Stimulated activated memory B cell treated with anti-CD40 and anti-IgM and Interleukin-4, amounts not matched to agents 10 μg/mL and 1 μg/mL and 100 μg/mL, for 72 hours (primary cell): ENCODE measurements around the gene ECI1.
A peak's percentile ranks its signal among the peaks of the same experiment; 100 is the strongest.
"Not testable (repeated sequence)": the region's sequence is repeated elsewhere in the genome, so short reads cannot be mapped to it uniquely, and the experiment has no call there.

Experiments used
- ATAC-seq: fragments of 150-1000 bp; cut with Tn5 transposase; 2 replicates; pipeline ENCODE4 v1.10.0; 2021
- H3K27ac Mint-ChIP-seq: one replicate; pipeline ENCODE4 v1.8.0; 2022; ENCODE audit warnings: mild to moderate bottlenecking, mixed read lengths
- H3K27me3 Mint-ChIP-seq: one replicate; pipeline ENCODE4 v1.8.0; 2022; ENCODE audit warnings: mixed read lengths
- H3K36me3 Mint-ChIP-seq: one replicate; pipeline ENCODE4 v1.8.0; 2022; ENCODE audit warnings: mixed read lengths
- H3K4me1 Mint-ChIP-seq: one replicate; pipeline ENCODE4 v1.8.0; 2022; ENCODE audit warnings: mixed read lengths
- H3K4me3 Mint-ChIP-seq: one replicate; pipeline ENCODE4 v1.8.0; 2022; ENCODE audit warnings: mild to moderate bottlenecking, moderate library complexity, mixed read lengths
- H3K9me3 Mint-ChIP-seq: one replicate; pipeline ENCODE4 v1.8.0; 2022; ENCODE audit warnings: mixed read lengths

ECI1 gene

DNA sequence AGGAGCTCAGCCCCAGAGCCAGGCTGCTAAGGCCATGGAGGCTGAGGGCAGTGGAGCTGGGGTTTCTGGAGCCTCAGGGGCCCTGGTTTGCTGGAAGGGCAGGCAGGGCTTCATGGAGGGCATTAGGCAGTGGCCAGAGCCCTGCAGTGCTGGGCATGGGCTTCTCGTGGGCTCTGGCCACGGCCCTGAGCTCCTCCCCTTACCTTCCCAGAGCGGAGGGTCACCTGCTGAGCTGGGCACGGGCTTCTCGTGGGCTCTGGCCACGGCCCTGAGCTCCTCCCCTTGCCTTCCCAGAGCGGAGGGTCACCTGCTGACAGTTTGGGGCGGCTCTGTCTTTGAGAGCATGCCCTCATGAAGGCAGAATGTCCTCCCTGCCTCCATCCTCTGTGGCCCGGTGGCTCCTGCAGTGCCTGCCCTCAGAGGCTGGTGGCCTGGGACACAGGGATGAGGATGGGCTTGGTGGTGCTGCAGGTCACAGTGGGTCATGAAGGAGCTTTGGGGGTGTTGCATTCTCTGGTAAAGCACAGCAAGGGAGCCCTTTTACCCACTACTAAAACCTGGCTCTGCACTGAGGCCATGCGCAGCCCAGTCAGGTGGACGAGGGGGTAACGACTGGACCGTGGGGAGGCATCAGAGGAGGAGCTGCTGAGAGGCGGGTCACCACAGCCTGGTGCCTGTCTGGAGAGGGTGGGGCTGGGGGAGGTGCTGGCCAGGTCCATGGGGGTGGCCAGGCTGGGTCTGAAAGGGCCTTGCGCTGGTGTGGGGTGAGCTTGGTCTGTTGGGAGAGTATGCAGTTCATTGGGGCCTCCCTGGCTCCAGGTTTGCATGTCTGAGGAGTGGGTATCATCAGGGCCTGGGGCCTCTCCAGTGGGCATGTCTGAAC, 19.4 kb upstream of the ECI1 start:
- no peak overlapping the region for H3K27ac Mint-ChIP-seq
- no peak for ATAC-seq
- no peak overlapping the region for H3K4me3 Mint-ChIP-seq
- H3K4me1 Mint-ChIP-seq = peaks cover 48% of the 10 kb centered on the region
- H3K36me3 Mint-ChIP-seq = peaks cover 5% of the 10 kb centered on the region
- H3K27me3 Mint-ChIP-seq = no peaks in the 10 kb centered on the region
- no peaks in the 10 kb centered on the region for H3K9me3 Mint-ChIP-seq

GRCh38 chr16:2270070-2270462, 18.7 kb upstream of the ECI1 start:
- Mint-ChIP-seq H3K27me3 (no peaks in the 10 kb centered on the region), H3K27ac (no peak overlapping the region), H3K4me1 (peaks cover 56% of the 10 kb centered on the region), H3K4me3 (peak overlapping the region; percentile 90), H3K9me3 (no peaks in the 10 kb centered on the region), H3K36me3 (peaks cover 5% of the 10 kb centered on the region)
- ATAC-seq = no peak

DNA sequence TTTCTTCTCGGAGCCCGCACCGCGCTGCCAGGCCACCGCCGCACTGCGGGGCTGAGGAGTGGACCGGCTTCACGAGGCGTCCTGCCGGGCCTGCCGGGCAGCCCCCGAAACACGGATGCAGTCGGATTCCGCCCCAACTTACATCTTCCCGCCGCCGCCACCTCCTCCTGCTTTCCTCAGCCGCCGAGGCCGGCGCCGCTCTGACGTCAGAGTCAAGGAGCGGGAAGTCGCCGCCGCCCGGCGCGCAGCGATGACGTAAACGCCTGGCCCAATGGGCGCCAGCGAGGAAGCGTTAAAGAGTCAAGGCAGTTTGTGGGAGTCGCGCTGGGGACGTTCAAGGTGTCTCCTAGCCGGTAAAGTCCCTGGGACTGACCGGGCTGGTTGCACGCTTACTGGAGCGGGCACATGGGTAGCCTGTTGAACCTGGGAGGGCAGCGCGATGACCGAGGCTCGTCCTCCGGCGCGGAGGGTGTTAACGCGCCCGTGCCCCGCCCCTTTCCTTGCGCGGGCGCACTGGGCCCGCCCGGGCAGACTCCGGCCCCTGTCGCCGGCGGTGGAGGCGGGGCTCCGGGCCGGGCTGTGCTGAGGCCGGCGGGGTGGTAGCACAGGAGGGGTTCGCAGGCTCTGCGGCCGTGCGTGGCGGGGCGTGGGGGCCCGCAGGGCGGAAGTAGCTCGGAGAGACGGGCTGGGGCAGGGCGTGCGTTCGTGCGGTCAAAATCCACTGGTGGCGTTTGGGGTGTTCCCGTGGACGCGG, 16.7 kb upstream of the ECI1 start, which contains the start of gene RNPS1:
Gene RNPS1 (minus strand): TSS at position 214 of the 754 bp plus-strand sequence. CDS start 3,483 bp downstream, outside the sequence.
- Mint-ChIP-seq H3K27ac (peak within 1 kb of the TSS; percentile 100), H3K27me3 (no peaks in the 10 kb centered on the region), H3K4me1 (peaks cover 66% of the 10 kb centered on the region), H3K9me3 (no peaks in the 10 kb centered on the region), H3K36me3 (peaks cover 4% of the 10 kb centered on the region), H3K4me3 (peak within 1 kb of the TSS; percentile 90)
- peak; percentile 96 for ATAC-seq

- Mint-ChIP-seq H3K27ac (peak overlapping the region; percentile 100), H3K4me1 (peaks cover 61% of the 10 kb centered on the region), H3K4me3 (peak overlapping the region; percentile 90)
- not testable (repeated sequence) for H3K36me3 Mint-ChIP-seq, H3K27me3 Mint-ChIP-seq, H3K9me3 Mint-ChIP-seq
- ATAC-seq = peak; percentile 83
Observed at GRCh38 chr16:2267505-2267912, 16.1 kb upstream of the ECI1 start.

- peak overlapping the region; percentile 90 for H3K4me3 Mint-ChIP-seq
- H3K9me3 Mint-ChIP-seq, H3K27me3 Mint-ChIP-seq, ATAC-seq: not testable (repeated sequence)
- peaks cover 60% of the 10 kb centered on the region for H3K4me1 Mint-ChIP-seq
- peaks cover 16% of the 10 kb centered on the region for H3K36me3 Mint-ChIP-seq
- peak overlapping the region; percentile 100 for H3K27ac Mint-ChIP-seq
Observed at GRCh38 chr16:2266887-2267286, 15.5 kb upstream of the ECI1 start.

- H3K9me3 Mint-ChIP-seq, ATAC-seq, H3K4me3 Mint-ChIP-seq, H3K27ac Mint-ChIP-seq, H3K27me3 Mint-ChIP-seq: not testable (repeated sequence)
- H3K4me1 Mint-ChIP-seq = peaks cover 35% of the 10 kb centered on the region
- peaks cover 28% of the 10 kb centered on the region for H3K36me3 Mint-ChIP-seq
Observed at GRCh38 chr16:2263026-2263425, 11.6 kb upstream of the ECI1 start.

DNA sequence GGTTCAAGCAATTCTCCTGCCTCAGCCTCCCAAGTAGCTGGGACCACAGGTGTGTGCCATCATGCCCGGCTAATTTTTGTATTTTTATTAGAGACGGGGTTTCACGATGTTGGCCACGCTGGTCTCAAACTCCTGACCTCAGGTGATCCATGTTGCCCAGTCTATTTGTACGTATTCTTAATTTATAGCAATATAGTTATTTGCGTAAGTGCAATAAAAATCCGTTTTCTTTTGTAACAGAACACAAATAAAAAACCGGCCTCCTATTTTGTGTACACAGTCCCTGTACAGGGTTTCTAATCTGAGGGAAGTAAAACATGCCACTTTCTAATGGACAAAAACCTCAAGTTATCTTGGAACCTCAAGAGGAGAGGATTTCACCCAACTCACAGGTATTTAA, 8.9 kb upstream of the ECI1 start:
- peaks cover 47% of the 10 kb centered on the region for H3K36me3 Mint-ChIP-seq
- no peak overlapping the region for H3K4me3 Mint-ChIP-seq
- no peaks in the 10 kb centered on the region for H3K9me3 Mint-ChIP-seq
- peaks cover 12% of the 10 kb centered on the region for H3K4me1 Mint-ChIP-seq
- no peak overlapping the region for H3K27ac Mint-ChIP-seq
- no peak for ATAC-seq
- H3K27me3 Mint-ChIP-seq = no peaks in the 10 kb centered on the region

DNA sequence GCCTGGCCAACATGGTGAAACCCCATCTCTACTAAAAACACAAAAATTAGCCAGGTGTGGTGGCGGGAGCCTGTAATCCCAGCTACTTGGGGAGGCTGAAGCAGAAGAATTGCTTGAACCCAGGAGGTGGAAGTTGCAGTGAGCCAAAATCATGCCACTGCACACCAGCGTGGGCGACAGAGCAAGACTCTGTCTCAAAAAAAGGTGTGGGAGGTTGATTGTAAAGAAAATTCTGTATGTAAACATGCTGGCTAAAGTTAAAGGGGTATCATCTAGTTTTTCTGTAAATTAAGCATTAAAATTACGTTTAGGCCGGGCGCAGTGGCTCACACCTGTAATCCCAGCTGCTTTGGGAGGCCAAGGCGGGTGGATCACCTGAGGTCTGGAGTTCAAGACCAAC, 7.1 kb upstream of the ECI1 start:
- peaks cover 55% of the 10 kb centered on the region for H3K36me3 Mint-ChIP-seq
- H3K4me1 Mint-ChIP-seq, H3K4me3 Mint-ChIP-seq, H3K27ac Mint-ChIP-seq, H3K27me3 Mint-ChIP-seq, H3K9me3 Mint-ChIP-seq, ATAC-seq: not testable (repeated sequence)

GRCh38 chr16:2257726-2258125, 6.3 kb upstream of the ECI1 start:
- no peak overlapping the region for H3K27ac Mint-ChIP-seq
- H3K4me1 Mint-ChIP-seq = peaks cover 12% of the 10 kb centered on the region
- no peaks in the 10 kb centered on the region for H3K27me3 Mint-ChIP-seq
- ATAC-seq = no peak
- H3K36me3 Mint-ChIP-seq = peaks cover 55% of the 10 kb centered on the region
- H3K4me3 Mint-ChIP-seq = no peak overlapping the region
- no peaks in the 10 kb centered on the region for H3K9me3 Mint-ChIP-seq

DNA sequence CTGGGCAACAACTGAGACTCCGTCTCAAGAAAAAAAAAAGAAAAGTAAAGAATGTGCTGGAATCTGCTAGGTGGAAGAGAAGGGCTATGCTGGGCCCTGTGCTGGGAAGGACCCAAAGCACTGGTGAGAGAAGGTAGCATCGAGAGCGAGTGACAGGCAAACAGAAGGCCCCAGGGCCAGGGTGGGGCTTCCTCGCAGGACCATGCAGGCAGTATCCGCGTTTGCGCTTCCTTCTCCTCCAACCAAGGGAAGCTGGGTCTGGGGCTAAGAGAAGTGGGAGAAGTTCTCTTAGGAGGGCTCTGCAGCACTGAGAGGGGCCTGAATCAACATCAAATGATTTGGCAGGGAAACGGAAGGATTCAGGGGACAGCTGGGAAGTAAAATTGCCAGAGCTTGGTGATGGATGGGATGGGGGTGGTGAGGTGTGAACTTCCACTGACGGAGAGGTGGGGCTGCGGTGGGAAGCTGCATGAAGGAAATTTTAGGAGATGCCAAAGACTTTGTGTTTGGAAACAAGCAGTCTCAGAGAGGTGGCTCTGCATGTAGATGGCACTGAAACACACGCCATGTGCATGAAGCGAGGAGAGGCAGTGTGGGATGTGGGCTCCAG, 5.2 kb upstream of the ECI1 start:
- H3K4me3 Mint-ChIP-seq = no peak overlapping the region
- peak overlapping the region; percentile 24 for H3K27ac Mint-ChIP-seq
- H3K4me1 Mint-ChIP-seq = peaks cover 22% of the 10 kb centered on the region
- H3K9me3 Mint-ChIP-seq = no peaks in the 10 kb centered on the region
- H3K36me3 Mint-ChIP-seq = peaks cover 46% of the 10 kb centered on the region
- no peak for ATAC-seq
- H3K27me3 Mint-ChIP-seq = no peaks in the 10 kb centered on the region

DNA sequence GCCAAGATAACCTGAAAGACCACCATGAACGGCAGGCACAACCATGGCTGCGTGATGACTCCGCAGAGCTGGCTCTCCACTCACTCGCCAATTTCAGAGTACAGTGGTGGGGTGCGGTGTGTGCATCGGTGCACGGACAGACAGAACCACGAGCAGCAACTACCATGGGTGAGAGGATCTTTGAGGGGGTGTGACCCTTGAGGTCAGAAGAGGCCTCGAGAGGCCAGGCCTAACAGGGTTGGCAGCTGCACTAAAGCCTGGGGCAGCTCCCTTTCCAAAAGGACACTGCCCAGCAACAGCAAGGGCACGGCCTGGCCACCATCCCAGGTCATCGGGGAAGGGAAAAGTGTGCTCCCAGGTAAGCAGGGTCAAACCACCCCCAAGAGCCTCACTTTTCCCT, 1.9 kb upstream of the ECI1 start:
- no peaks in the 10 kb centered on the region for H3K9me3 Mint-ChIP-seq
- H3K27me3 Mint-ChIP-seq = no peaks in the 10 kb centered on the region
- no peak for ATAC-seq
- peaks cover 29% of the 10 kb centered on the region for H3K4me1 Mint-ChIP-seq
- peak overlapping the region; percentile 35 for H3K4me3 Mint-ChIP-seq
- H3K36me3 Mint-ChIP-seq = peaks cover 37% of the 10 kb centered on the region
- peak overlapping the region; percentile 87 for H3K27ac Mint-ChIP-seq

DNA sequence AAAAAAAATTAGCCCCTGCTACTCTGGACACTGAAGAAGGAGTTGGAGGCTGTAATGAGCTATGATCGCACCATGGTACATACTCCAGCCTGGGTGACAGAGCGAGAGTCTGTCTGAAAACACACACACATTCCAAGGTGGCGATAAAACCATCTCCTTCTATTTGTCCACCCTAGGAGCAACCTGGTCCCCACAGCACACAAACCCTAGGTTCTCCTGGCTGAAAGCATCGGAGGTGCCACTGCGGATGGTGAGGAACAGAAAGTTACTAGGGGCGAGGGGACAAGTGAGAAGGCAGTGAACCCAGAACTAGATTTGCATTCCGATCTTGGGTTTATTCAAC, 1.4 kb upstream of the ECI1 start:
- Mint-ChIP-seq H3K27me3 (no peaks in the 10 kb centered on the region), H3K4me1 (peaks cover 29% of the 10 kb centered on the region), H3K4me3 (peak overlapping the region; percentile 35), H3K36me3 (peaks cover 35% of the 10 kb centered on the region), H3K27ac (peak overlapping the region; percentile 87), H3K9me3 (no peaks in the 10 kb centered on the region)
- peak; percentile 20 for ATAC-seq

DNA sequence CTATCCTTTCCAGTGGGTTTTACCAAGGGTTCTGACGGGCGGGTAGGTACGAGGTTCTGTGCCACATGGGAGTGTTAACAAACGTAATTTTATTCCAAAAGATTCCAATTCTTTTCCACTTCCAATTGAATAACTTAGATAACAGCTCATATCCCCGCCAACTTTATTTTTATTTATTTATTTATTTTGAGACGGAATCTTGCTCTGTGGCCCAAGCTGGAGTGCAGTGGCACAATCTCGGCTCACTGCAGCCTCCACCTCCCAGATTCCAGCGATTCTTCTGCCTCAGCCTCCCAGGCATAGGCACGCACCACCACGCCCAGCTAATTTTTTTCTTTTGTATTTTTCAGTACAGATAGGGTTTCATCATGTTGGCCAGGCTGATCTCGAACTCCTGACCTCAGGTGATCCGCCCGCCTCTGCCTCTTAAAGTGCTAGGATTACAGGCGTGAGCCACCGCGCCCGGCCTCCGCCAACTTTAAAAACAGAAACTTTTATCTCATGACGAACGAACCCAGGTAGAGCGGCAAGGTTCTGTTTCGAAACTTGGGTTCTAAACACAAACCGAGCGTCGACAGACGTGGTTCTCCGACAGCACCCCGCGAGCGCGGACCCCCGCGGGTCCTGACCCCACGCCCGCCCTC, 613 bp downstream of the ECI1 start:
- Mint-ChIP-seq H3K4me1 (peaks cover 29% of the 10 kb centered on the region), H3K27me3 (no peaks in the 10 kb centered on the region)
- no peak for ATAC-seq

DNA sequence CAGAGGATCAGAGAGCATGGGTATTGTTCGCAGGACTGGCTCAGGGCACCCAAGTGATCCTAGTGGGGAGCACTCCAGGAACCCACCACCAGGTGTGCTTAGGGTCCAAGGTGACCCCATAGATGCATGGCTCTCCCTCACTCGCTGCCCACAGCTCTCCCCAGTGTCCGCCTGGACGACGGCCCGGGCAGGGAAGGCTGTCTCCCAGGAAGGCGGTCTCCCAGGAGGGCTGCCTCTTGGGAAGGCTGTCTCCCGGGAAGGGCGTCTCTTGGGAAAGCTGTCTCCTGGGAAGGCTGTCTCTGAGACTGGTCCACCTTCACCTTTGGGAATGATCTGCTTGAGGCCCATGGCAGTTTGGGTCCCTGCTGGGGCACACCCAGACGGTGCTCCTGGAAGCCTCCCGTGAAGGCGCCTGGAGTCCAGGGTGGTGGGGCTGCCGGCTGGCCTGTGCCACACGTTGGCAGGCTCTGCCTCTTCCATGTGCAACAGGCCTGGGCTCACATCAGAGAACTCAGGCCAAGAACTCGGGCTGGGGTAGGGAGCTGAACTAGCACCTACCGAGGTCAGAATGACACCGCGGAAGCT, 5.0 kb downstream of the ECI1 start:
- Mint-ChIP-seq H3K27me3 (no peaks in the 10 kb centered on the region), H3K4me3 (no peak overlapping the region), H3K36me3 (peaks cover 15% of the 10 kb centered on the region), H3K9me3 (no peaks in the 10 kb centered on the region), H3K4me1 (peaks cover 7% of the 10 kb centered on the region), H3K27ac (no peak overlapping the region)
- ATAC-seq = no peak

More for the DNA sequence above, 613 bp downstream of the ECI1 start:
- peak overlapping the region; percentile 92 for H3K4me3 Mint-ChIP-seq
- peak overlapping the region; percentile 87 for H3K27ac Mint-ChIP-seq
- H3K36me3 Mint-ChIP-seq = peaks cover 21% of the 10 kb centered on the region
- H3K9me3 Mint-ChIP-seq = no peaks in the 10 kb centered on the region
